Stomach (tissue), 4 donors: Measurements from ENCODE around the gene LDB2.

ENCODE experiments used
- CTCF ChIP-seq, 7 experiments: fragments of 450-650 bp in 4 of 7; fragments of 200-600 bp in 3 of 7; sonication (generic) in 3 of 7; IDR thresholded peaks; one replicate each; pipeline ENCODE4 v1.5.1; 2016 to 2019; ENCODE audit warnings: antibody characterized with exemption in 7 of 7, control low read depth in 2 of 7, mild to moderate bottlenecking in 1 of 7
- EP300 ChIP-seq: sonication (generic); formaldehyde crosslinking; IDR thresholded peaks from one replicate; pipeline ENCODE4 v1.6.1; 2017; ENCODE audit warnings: antibody characterized with exemption
- POLR2A ChIP-seq, 4 donors: fragments of 450-650 bp; IDR thresholded peaks; one replicate each; pipeline ENCODE4 v1.6.1; 2016; ENCODE audit warnings: antibody characterized with exemption in 4 of 4, control low read depth in 2 of 4, mild to moderate bottlenecking in 1 of 4, moderate library complexity in 1 of 4

GRCh38 chr4:16676230-16676770 lies 222.1 kb downstream of the LDB2 start:
- no peak for TF ChIP-seq POLR2A (IDR thresholded peaks at IDR 0.05)
- TF ChIP-seq EP300 = no peak
- no peak for TF ChIP-seq CTCF (IDR thresholded peaks at IDR 0.05)
